Sigmoid colon (tissue), 4 donors: ENCODE measurements around the gene VMP1.

Experiments
- CTCF ChIP-seq, 4 experiments: fragments of 450-650 bp in 3 of 4; fragments of 200-600 bp in 1 of 4; IDR thresholded peaks; one replicate each; pipeline ENCODE4 v1.5.1; 2016 to 2019; ENCODE audit warnings: antibody characterized with exemption in 4 of 4, mild to moderate bottlenecking in 3 of 4, moderate library complexity in 2 of 4
- POLR2A ChIP-seq, 2 donors: fragments of 450-650 bp; IDR thresholded peaks; one replicate each; pipeline ENCODE4 v1.6.1; 2016; ENCODE audit warnings: antibody characterized with exemption in 2 of 2, mild to moderate bottlenecking in 2 of 2, moderate library complexity in 2 of 2
- POLR2AphosphoS5 ChIP-seq, 4 donors: sonication (generic); formaldehyde crosslinking; IDR thresholded peaks; one replicate each; pipeline ENCODE4 v1.6.1; 2017; ENCODE audit warnings: antibody characterized with exemption in 4 of 4

GRCh38 chr17:59842901-59843652 lies 135.6 kb downstream of the VMP1 start:
- TF ChIP-seq CTCF (IDR thresholded peaks at IDR 0.05): no peak
- TF ChIP-seq POLR2A (IDR thresholded peaks at IDR 0.05): peak in 1 of 2 donors; percentile 38
- TF ChIP-seq POLR2AphosphoS5 (IDR thresholded peaks at IDR 0.05): peak; percentile 15 to 78 (median 58)
